WI38 (cell line): Measurements from ENCODE around the gene MYO3B.

Source experiments
- H3K4me3 ChIP-seq: 2 replicates; pipeline ENCODE4 v1.5.1; 2011; ENCODE audit warnings: low read depth, mild to moderate bottlenecking, control low read depth, low read length
- CTCF ChIP-seq: IDR thresholded peaks from 2 replicates; pipeline ENCODE4 v1.5.1; 2012; ENCODE audit warnings: low read depth, mild to moderate bottlenecking, control low read depth, low read length

MYO3B gene

GRCh38 chr2:170177950-170178781 lies at the start of gene MYO3B:
TSS of gene MYO3B (plus strand) at chr2:170178147. CDS start at chr2:170178288, 141 bp downstream.
- TF ChIP-seq CTCF = no peak
- no peak within 1 kb of the TSS for H3K4me3 ChIP-seq

- no peak overlapping the region for H3K4me3 ChIP-seq
- TF ChIP-seq CTCF = no peak
These were observed 38.5 kb upstream of the MYO3B start for GRCh38 chr2:170139276-170139967.

GRCh38 chr2:170140561-170140960 lies 37.4 kb upstream of the MYO3B start:
- H3K4me3 ChIP-seq = no peak overlapping the region
- TF ChIP-seq CTCF = no peak

GRCh38 chr2:170141865-170142264 lies 36.1 kb upstream of the MYO3B start:
- H3K4me3 ChIP-seq = no peak overlapping the region
- no peak for TF ChIP-seq CTCF

GRCh38 chr2:170142502-170142901 lies 35.4 kb upstream of the MYO3B start:
- TF ChIP-seq CTCF = no peak
- no peak overlapping the region for H3K4me3 ChIP-seq

GRCh38 chr2:170143045-170143717 lies 34.8 kb upstream of the MYO3B start:
- TF ChIP-seq CTCF = no peak
- no peak overlapping the region for H3K4me3 ChIP-seq
